A549 (cell line): ENCODE results near the gene SLBP. TPM values are rescaled to one million over a fixed set of nuclear protein-coding genes. Genes with fewer than 3 reads are reported as not detected.

Experiments used
- ATAC-seq, 2 experiments: fragments of 200-7000 bp in 1 of 2; fragments of >200 bp in 1 of 2; cut with Nextera tagmentation in 1 of 2; cut with Tn5 transposase in 1 of 2; 3 replicates each; pipeline versions ENCODE4 v1.8.0 to v1.9.1; 2018 to 2020; ENCODE audit warnings: mild to moderate bottlenecking in 1 of 2, moderate library complexity in 1 of 2
- CTCF ChIA-PET: fragments of 300-600 bp; sonication (Branson Sonifier 250); formaldehyde crosslinking; extraction: SDS; loops from one replicate; lab custom pipeline; 2021; ENCODE audit warnings: antibody characterized with exemption, inconsistent platforms; lab: Yijun Ruan, JAX
- POLR2A ChIA-PET: fragments of 350-600 bp; formaldehyde crosslinking; extraction: SDS; loops from one replicate; lab custom pipeline; 2021; ENCODE audit warnings: antibody characterized with exemption, inconsistent platforms; lab: Yijun Ruan, JAX
- DNase-seq, 2 experiments: peaks; one replicate each; pipeline versions ENCODE4 v3.0.0 to v3.0.0-alpha.2; 2011 to 2016; ENCODE audit warnings: low read depth in 1 of 2, low spot score in 1 of 2
- FAIRE-seq: peaks from 2 replicates; lab custom pipeline; 2011; peaks lifted over from hg19 to GRCh38; lab: Jason Lieb, UNC
- H3K27ac ChIP-seq, 2 experiments: fragments of >200 bp; sonication (Bioruptor Twin); formaldehyde crosslinking; 3 replicates each; pipeline ENCODE4 v1.5.1; 2016 to 2017
- H3K4me1 ChIP-seq: fragments of >200 bp; sonication (Bioruptor Twin); formaldehyde crosslinking; 3 replicates; pipeline ENCODE4 v1.6.1; 2016
- H3K4me2 ChIP-seq: fragments of >200 bp; sonication (Bioruptor Twin); formaldehyde crosslinking; 3 replicates; pipeline ENCODE4 v1.6.1; 2016
- H3K4me3 ChIP-seq: fragments of >200 bp; sonication (Bioruptor Twin); formaldehyde crosslinking; 3 replicates; pipeline ENCODE4 v1.5.1; 2016
- H3K9me3 ChIP-seq: fragments of >200 bp; sonication (Bioruptor Twin); formaldehyde crosslinking; 3 replicates; pipeline ENCODE4 v1.6.1; 2016
- CHD4 ChIP-seq: fragments of 200-600 bp; sonication (generic); IDR thresholded peaks from 2 replicates; pipeline ENCODE4 v1.6.1; 2016; ENCODE audit warnings: antibody characterized with exemption, mild to moderate bottlenecking, borderline replicate concordance
- EHF ChIP-seq: fragments of 250-450 bp; sonication (Bioruptor Pico); IDR thresholded peaks from 2 replicates; pipeline ENCODE4 v1.5.0; 2020; ENCODE audit warnings: mild to moderate bottlenecking
- EHMT2 ChIP-seq: fragments of 200-600 bp; sonication (generic); IDR thresholded peaks from 2 replicates; pipeline ENCODE4 v1.6.1; 2016; ENCODE audit warnings: antibody characterized with exemption, low read depth, mild to moderate bottlenecking, moderate library complexity
- FOXS1 ChIP-seq: fragments of 250-450 bp; sonication (Bioruptor Pico); IDR thresholded peaks from 2 replicates; pipeline ENCODE4 v1.5.0; 2020; ENCODE audit warnings: mild to moderate bottlenecking, moderate library complexity
- GATA3 ChIP-seq: IDR thresholded peaks from 2 replicates; pipeline ENCODE4 v1.6.1; 2012; ENCODE audit warnings: borderline replicate concordance
- HES2 ChIP-seq: fragments of >200 bp; sonication (Bioruptor Twin); formaldehyde crosslinking; IDR thresholded peaks from 2 replicates; pipeline ENCODE4 v1.6.1; 2016
- HOXB5 ChIP-seq: fragments of 250-450 bp; sonication (Bioruptor Pico); IDR thresholded peaks from 2 replicates; pipeline ENCODE4 v1.5.0; 2020; ENCODE audit warnings: mild to moderate bottlenecking, moderate library complexity
- JUN ChIP-seq, 2 experiments: fragments of >200 bp; sonication (Bioruptor Twin); formaldehyde crosslinking; IDR thresholded peaks; 2 replicates in 1 of 2; 3 replicates in 1 of 2; pipeline ENCODE4 v1.6.1; 2016 to 2017
- JUNB ChIP-seq: fragments of >200 bp; sonication (Bioruptor Twin); formaldehyde crosslinking; IDR thresholded peaks from 2 replicates; pipeline ENCODE4 v1.6.1; 2016
- MAZ ChIP-seq: fragments of 150-350 bp; IDR thresholded peaks from 2 replicates; pipeline ENCODE4 v1.6.1; 2014; ENCODE audit warnings: antibody characterized with exemption, low read depth, low read length, borderline replicate concordance
- NPAS2 ChIP-seq: fragments of 250-450 bp; sonication (Bioruptor Pico); IDR thresholded peaks from 2 replicates; pipeline ENCODE4 v1.8.0; 2022; ENCODE audit warnings: mild to moderate bottlenecking, moderate library complexity, borderline replicate concordance
- NR3C1 ChIP-seq: fragments of >200 bp; sonication (Bioruptor Twin); formaldehyde crosslinking; IDR thresholded peaks from 3 replicates; pipeline ENCODE4 v1.6.1; 2017
- POLR2A ChIP-seq: IDR thresholded peaks from 2 replicates; pipeline ENCODE4 v1.6.1; 2012; ENCODE audit warnings: mild to moderate bottlenecking, low read length
- RAD21 ChIP-seq, 2 experiments: fragments of >200 bp in 1 of 2; sonication (Bioruptor Twin) in 1 of 2; formaldehyde crosslinking in 1 of 2; IDR thresholded peaks in 1 of 2; conservative IDR thresholded peaks in 1 of 2; 2 replicates in 1 of 2; 3 replicates in 1 of 2; pipeline ENCODE4 v1.6.1; 2012 to 2018; ENCODE audit warnings: inconsistent platforms in 1 of 2
- RARB ChIP-seq: fragments of 250-450 bp; sonication (Bioruptor Pico); IDR thresholded peaks from 2 replicates; pipeline ENCODE4 v1.8.0; 2021; ENCODE audit warnings: mild to moderate bottlenecking, moderate library complexity
- RFX5 ChIP-seq: fragments of 450-650 bp; IDR thresholded peaks from 2 replicates; pipeline ENCODE4 v1.7.1; 2014; ENCODE audit warnings: antibody characterized with exemption, mild to moderate bottlenecking, moderate library complexity
- SREBF2 ChIP-seq: fragments of 450-650 bp; IDR thresholded peaks from 2 replicates; pipeline ENCODE4 v1.6.1; 2014; ENCODE audit warnings: mild to moderate bottlenecking, moderate library complexity
- TP53 ChIP-seq: fragments of 250-450 bp; sonication (Bioruptor Pico); IDR thresholded peaks from 2 replicates; pipeline ENCODE4 v1.5.0; 2021; ENCODE audit warnings: mild to moderate bottlenecking, moderate library complexity
- USF2 ChIP-seq: fragments of 450-650 bp; IDR thresholded peaks from 2 replicates; pipeline ENCODE4 v1.6.1; 2014; ENCODE audit warnings: antibody characterized with exemption
- ZFP36 ChIP-seq: fragments of 450-650 bp; IDR thresholded peaks from 2 replicates; pipeline ENCODE4 v1.6.1; 2014; ENCODE audit warnings: borderline replicate concordance; ENCODE audit not compliant: partially characterized antibody
- WGBS: methylation state at CpG from one replicate; pipeline ENCODE4 v1.1.6; 2017; ENCODE audit errors: missing lambda C conversion rate; 5-methylcytosine and 5-hydroxymethylcytosine counted together
- polyA plus RNA-seq, 4 experiments: library from polyadenylated mRNA; depleted of rRNA in 3 of 4; stranded (reverse); fragments of >200 nt; fragmentation: RNase III in 1 of 4; extraction: RNeasy Plus Mini Kit Qiagen cat#74134 plus additional on column Dnase treatment in 1 of 4; gene quantifications; 2 replicates in 3 of 4; 3 replicates in 1 of 4; pipeline ENCODE4 v1.2.3, GENCODE V29; 2011 to 2017
- TF ChIP-seq, protein P1 (sequence below): IDR thresholded peaks from 2 replicates; pipeline ENCODE4 v1.6.1; 2012; ENCODE audit warnings: low read depth, borderline replicate concordance
- TF ChIP-seq, protein P2 (sequence below): fragments of >200 bp; sonication (Bioruptor Twin); formaldehyde crosslinking; IDR thresholded peaks from 3 replicates; pipeline ENCODE4 v1.6.1; 2016
- TF ChIP-seq, protein P3 (sequence below): IDR thresholded peaks from 2 replicates; pipeline ENCODE4 v1.6.1; 2012

SLBP gene
- polyA plus RNA-seq, 2 of the 4 experiments (the other 2 are of a cell fraction): 80.5 to 89.9 TPM

DNA sequence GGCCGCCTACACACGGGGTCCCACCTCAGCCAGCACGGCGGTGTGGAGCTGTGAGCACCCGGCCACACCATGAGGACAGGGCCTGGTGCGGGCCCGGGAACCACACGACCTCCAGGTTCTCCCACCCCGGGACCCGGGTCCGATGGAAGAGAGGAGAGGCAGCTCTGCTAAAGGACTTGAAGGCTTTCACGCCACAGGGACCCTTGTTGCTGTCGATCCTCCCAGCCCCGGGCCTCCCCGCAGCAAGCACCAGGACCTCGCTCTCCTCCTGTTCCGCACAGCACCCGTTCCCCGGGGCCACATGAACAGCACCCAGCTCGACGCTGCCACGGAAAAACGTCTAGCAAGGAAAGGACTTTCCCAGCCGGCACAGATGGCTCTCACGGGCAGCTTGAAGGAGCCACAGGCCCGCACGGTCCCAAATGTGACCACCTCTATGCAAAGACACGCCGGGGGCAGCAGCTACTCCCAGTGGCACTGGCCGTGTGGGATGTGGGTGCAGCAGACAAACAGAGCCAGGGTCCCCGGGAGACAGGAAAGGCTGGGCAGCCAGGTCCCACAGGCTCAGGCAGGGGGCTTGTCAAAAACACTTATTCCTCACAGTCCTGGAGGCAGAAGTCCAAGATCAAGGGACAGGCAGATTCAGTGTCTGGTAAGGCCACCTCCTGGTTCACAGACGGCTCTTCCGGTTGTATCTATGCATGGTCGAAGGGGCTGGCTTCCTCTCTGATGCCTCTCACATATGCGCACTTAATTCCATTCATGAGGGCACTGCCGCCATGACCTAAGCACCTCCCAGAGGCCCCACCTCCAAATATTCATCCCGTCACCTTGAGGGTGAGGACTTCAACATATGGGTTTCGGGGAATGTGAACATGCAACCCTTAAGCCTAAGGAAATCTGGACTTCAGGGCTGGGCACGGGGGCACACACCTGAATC is 52.7 kb downstream of the SLBP start:
- no peak for DNase-seq
- ATAC-seq: no peak
- no peak for FAIRE-seq
- no peak overlapping the region for H3K27ac ChIP-seq
- TF ChIP-seq RFX5 (no peak), MAZ (no peak), JUN (IDR thresholded peaks at IDR 0.05) (no peak), RARB (no peak), CHD4 (no peak), JUNB (no peak), USF2 (no peak), ZFP36 (no peak), RAD21 (conservative IDR thresholded peaks at IDR 0.05 in 1 of 2, IDR thresholded peaks at IDR 0.05 in 1 of 2) (no peak), NPAS2 (no peak), GATA3 (no peak), SREBF2 (no peak), EHF (CRISPR knock-in tag) (no peak)
- TF ChIP-seq, protein P1, sequence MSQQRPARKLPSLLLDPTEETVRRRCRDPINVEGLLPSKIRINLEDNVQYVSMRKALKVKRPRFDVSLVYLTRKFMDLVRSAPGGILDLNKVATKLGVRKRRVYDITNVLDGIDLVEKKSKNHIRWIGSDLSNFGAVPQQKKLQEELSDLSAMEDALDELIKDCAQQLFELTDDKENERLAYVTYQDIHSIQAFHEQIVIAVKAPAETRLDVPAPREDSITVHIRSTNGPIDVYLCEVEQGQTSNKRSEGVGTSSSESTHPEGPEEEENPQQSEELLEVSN: no peak
- TF ChIP-seq, protein P2, sequence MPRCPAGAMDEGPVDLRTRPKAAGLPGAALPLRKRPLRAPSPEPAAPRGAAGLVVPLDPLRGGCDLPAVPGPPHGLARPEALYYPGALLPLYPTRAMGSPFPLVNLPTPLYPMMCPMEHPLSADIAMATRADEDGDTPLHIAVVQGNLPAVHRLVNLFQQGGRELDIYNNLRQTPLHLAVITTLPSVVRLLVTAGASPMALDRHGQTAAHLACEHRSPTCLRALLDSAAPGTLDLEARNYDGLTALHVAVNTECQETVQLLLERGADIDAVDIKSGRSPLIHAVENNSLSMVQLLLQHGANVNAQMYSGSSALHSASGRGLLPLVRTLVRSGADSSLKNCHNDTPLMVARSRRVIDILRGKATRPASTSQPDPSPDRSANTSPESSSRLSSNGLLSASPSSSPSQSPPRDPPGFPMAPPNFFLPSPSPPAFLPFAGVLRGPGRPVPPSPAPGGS: no peak
- TF ChIP-seq, protein P3, sequence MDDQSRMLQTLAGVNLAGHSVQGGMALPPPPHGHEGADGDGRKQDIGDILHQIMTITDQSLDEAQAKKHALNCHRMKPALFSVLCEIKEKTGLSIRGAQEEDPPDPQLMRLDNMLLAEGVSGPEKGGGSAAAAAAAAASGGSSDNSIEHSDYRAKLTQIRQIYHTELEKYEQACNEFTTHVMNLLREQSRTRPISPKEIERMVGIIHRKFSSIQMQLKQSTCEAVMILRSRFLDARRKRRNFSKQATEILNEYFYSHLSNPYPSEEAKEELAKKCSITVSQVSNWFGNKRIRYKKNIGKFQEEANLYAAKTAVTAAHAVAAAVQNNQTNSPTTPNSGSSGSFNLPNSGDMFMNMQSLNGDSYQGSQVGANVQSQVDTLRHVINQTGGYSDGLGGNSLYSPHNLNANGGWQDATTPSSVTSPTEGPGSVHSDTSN: no peak
- no peaks in the 10 kb centered on the region for H3K9me3 ChIP-seq
- ChIA-PET POLR2A (no interaction called here), CTCF (interaction anchor here (4.0 kb wide), 1 partner anchor 30 kb away, joined by 11 read pairs; no protein-coding TSS in a partner anchor)
- no peak overlapping the region for H3K4me2 ChIP-seq
- no peak overlapping the region for H3K4me3 ChIP-seq
- H3K4me1 ChIP-seq: no peaks in the 10 kb centered on the region
- 86% methylated on average over 29 of the region's 39 CpGs for WGBS

- TF ChIP-seq HOXB5 (CRISPR knock-in tag) (no peak), GATA3 (no peak), TP53 (CRISPR knock-in tag) (no peak), NR3C1 (no peak), FOXS1 (CRISPR knock-in tag) (no peak), HES2 (no peak), EHMT2 (no peak), POLR2A (no peak)
- ATAC-seq (no peak), DNase-seq (no peak), FAIRE-seq (no peak)
- no peak overlapping the region for H3K4me2 ChIP-seq
- H3K4me3 ChIP-seq: no peak overlapping the region
- no peaks in the 10 kb centered on the region for H3K9me3 ChIP-seq
- no peak overlapping the region for H3K27ac ChIP-seq
- no peaks in the 10 kb centered on the region for H3K4me1 ChIP-seq
- CTCF ChIA-PET: interaction anchor here (4.0 kb wide), 1 partner anchor 29 kb away, joined by 11 read pairs; no protein-coding TSS in a partner anchor
- POLR2A ChIA-PET: no interaction called here
- 85% methylated on average over 3 of the region's 12 CpGs for WGBS
These were observed 53.5 kb downstream of the SLBP start for GRCh38 chr4:1658581-1658980.
